ENCODE results near the gene KISS1R.

DNA sequence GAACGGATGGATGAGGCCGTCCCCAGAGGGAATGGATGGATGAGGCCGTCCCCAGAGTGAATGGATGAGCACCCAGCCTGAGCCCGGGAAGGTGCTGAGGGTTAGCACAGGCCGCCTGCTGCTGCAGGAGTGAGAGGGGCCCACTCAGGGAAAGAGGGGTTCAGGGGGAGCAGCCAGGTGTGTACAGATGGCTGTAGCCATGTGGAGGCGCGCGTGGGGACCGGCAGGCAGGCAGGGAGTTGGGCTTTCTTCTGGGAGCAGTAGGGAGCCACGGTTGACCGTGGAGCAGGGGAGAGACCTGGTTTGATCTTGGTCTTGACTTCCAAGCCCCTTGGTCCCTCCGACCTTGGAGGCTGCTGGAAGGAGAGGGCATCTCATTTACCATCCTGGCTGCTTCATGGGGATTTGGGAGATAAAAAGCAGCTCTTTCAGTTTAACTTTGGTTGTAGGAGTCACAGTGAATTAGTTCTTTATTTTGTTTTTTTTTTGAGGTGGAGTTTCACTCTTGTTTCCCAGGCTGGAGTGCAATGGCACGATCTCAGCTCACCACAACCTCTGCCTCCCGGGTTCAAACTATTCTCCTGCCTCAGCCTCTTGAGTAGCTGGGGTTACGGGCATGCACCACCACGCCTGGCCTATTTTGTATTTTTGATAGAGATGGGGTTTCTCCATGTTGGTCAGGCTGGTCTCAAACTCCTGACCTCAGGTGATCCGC is 33.4 kb downstream of the KISS1R start:
- TF ChIP-seq, protein P1, sequence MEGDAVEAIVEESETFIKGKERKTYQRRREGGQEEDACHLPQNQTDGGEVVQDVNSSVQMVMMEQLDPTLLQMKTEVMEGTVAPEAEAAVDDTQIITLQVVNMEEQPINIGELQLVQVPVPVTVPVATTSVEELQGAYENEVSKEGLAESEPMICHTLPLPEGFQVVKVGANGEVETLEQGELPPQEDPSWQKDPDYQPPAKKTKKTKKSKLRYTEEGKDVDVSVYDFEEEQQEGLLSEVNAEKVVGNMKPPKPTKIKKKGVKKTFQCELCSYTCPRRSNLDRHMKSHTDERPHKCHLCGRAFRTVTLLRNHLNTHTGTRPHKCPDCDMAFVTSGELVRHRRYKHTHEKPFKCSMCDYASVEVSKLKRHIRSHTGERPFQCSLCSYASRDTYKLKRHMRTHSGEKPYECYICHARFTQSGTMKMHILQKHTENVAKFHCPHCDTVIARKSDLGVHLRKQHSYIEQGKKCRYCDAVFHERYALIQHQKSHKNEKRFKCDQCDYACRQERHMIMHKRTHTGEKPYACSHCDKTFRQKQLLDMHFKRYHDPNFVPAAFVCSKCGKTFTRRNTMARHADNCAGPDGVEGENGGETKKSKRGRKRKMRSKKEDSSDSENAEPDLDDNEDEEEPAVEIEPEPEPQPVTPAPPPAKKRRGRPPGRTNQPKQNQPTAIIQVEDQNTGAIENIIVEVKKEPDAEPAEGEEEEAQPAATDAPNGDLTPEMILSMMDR (IDR thresholded peaks at IDR 0.05): no peak
- TF ChIP-seq POLR2A (IDR thresholded peaks at IDR 0.05): no peak
